ENCODE data around the gene SDC1.

DNA sequence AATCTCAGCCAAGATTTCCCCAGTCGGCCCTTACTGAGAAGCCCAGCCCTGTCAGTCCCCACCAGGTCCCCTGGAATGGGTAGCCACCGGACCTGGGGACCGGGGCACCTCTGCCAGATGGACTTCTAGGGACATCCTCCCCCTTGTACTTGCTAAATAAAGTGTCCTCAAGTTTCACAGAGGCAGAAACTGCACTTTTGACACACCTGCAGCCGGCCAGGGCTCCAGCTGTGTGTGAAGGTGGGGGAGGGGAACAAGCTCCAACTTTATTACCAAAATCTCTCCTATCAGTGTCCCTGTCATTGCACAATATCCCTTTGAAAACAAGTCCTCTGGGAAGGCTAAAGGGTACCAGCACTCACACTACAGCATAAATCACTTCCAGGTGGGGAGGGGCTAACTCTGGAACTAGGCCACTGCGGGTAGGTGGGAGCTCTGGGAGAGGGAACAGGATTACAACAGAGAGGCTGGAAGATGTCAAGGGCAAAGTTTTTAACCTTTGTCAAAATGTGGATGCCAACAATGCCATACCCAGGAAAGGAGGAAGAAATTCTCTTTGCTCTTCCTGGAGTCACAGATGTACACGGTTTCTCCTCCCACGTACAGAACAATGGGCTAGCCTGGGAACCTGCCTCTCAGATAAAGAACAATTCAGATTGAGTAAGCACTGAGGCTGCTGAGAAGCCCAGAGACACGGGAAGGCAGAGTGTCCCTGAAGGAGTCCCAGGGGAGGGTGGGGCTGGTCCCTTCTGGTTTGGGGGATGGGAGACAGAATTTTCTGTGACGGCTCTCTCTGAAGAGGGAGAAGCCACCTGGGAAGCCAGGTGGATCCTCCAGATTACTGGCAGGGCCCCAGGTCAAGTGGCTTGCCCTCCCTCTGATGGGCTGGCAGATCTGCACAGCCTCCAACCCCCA, 11.0 kb downstream of the SDC1 start:
- TF ChIP-seq, protein P1, sequence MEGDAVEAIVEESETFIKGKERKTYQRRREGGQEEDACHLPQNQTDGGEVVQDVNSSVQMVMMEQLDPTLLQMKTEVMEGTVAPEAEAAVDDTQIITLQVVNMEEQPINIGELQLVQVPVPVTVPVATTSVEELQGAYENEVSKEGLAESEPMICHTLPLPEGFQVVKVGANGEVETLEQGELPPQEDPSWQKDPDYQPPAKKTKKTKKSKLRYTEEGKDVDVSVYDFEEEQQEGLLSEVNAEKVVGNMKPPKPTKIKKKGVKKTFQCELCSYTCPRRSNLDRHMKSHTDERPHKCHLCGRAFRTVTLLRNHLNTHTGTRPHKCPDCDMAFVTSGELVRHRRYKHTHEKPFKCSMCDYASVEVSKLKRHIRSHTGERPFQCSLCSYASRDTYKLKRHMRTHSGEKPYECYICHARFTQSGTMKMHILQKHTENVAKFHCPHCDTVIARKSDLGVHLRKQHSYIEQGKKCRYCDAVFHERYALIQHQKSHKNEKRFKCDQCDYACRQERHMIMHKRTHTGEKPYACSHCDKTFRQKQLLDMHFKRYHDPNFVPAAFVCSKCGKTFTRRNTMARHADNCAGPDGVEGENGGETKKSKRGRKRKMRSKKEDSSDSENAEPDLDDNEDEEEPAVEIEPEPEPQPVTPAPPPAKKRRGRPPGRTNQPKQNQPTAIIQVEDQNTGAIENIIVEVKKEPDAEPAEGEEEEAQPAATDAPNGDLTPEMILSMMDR (conservative IDR thresholded peaks at IDR 0.05; ENCODE audit: low read length), result no peak
- no peak for TF ChIP-seq EZH2phosphoT487 (IDR thresholded peaks at IDR 0.05; ENCODE audit: borderline replicate concordance, low read depth, low read length)
